ENCODE results near the gene SORL1-AS1.

The SORL1-AS1 gene

GRCh38 chr11:121417055-121417551 lies 35.7 kb downstream of the SORL1-AS1 start:
- H3K36me3 ChIP-seq (replicated peaks in 1 of 2; ENCODE audit: insufficient read depth in 1 of 2, low read depth in 2 of 2), result no peaks in the 10 kb centered on the region
- H3K4me1 ChIP-seq, result peaks cover 9% of the 10 kb centered on the region
- peak; percentile 70 to 91 (median 82) for DNase-seq
- H3K4me3 ChIP-seq, result no peak overlapping the region
- peak in 1 of 3 donors; percentile 13 for TF ChIP-seq POLR2A (IDR thresholded peaks at IDR 0.05)
- TF ChIP-seq, protein P1, sequence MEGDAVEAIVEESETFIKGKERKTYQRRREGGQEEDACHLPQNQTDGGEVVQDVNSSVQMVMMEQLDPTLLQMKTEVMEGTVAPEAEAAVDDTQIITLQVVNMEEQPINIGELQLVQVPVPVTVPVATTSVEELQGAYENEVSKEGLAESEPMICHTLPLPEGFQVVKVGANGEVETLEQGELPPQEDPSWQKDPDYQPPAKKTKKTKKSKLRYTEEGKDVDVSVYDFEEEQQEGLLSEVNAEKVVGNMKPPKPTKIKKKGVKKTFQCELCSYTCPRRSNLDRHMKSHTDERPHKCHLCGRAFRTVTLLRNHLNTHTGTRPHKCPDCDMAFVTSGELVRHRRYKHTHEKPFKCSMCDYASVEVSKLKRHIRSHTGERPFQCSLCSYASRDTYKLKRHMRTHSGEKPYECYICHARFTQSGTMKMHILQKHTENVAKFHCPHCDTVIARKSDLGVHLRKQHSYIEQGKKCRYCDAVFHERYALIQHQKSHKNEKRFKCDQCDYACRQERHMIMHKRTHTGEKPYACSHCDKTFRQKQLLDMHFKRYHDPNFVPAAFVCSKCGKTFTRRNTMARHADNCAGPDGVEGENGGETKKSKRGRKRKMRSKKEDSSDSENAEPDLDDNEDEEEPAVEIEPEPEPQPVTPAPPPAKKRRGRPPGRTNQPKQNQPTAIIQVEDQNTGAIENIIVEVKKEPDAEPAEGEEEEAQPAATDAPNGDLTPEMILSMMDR (IDR thresholded peaks at IDR 0.05), result no peak
- 21 to 50% methylated on average over 3 to 7 of the region's 7 CpGs for WGBS, 2 donors
- peak overlapping the region in 2 of 4 donors; percentile 29 to 63 for H3K27ac ChIP-seq
- H3K27me3 ChIP-seq, result no peaks in the 10 kb centered on the region
- H3K9me3 ChIP-seq, result no peaks in the 10 kb centered on the region
- ATAC-seq, result peak; percentile 77
- intact Hi-C loops (cut with DNase I), result no loop called here

DNA sequence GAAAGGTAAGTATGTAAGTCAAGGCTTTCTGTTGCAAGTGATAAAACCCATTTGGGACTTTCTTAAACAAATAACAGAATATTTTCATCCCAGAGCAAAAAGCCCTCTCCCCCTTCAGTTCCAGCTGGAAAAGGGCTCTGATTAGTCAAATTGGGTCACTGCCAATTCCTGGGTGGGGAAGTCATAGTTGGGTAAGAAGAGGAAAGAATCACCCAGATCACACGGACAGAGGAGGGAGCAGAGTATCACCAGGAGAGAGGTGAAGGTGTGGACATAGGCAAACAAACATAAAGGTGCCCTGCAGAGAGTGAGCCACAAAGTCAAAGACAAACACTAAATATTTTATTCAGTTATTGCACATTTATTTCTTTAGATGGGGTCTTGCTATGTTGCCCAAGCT lies 36.9 kb downstream of the SORL1-AS1 start:
- no peaks in the 10 kb centered on the region for H3K9me3 ChIP-seq
- no peaks in the 10 kb centered on the region for H3K27me3 ChIP-seq
- DNase-seq (peak in 1 of 4 donors; percentile 29), ATAC-seq (no peak)
- no peak overlapping the region for H3K4me3 ChIP-seq
- H3K4me1 ChIP-seq, result peaks cover 9% of the 10 kb centered on the region
- intact Hi-C loops (cut with DNase I), result no loop called here
- 17 to 30% methylated on average over 1 of the region's 1 CpG for WGBS, 2 donors
- no peak overlapping the region for H3K27ac ChIP-seq
- H3K36me3 ChIP-seq (replicated peaks in 1 of 2; ENCODE audit: insufficient read depth in 1 of 2, low read depth in 2 of 2), result no peaks in the 10 kb centered on the region
- TF ChIP-seq, protein P1 (IDR thresholded peaks at IDR 0.05), result no peak
- TF ChIP-seq POLR2A (IDR thresholded peaks at IDR 0.05), result no peak

GRCh38 chr11:121414141-121414913 lies 38.4 kb downstream of the SORL1-AS1 start:
- no peak for TF ChIP-seq POLR2A (IDR thresholded peaks at IDR 0.05)
- TF ChIP-seq, protein P1 (IDR thresholded peaks at IDR 0.05), result no peak
- 70 to 90% methylated on average over 2 of the region's 2 CpGs for whole genome bisulfite sequencing, 2 donors
- DNase-seq (no peak), ATAC-seq (no peak)
- Histone ChIP-seq H3K4me3 (no peak overlapping the region), H3K4me1 (peaks cover 9% of the 10 kb centered on the region), H3K27me3 (no peaks in the 10 kb centered on the region), H3K36me3 (replicated peaks in 1 of 2; ENCODE audit: insufficient read depth in 1 of 2, low read depth in 2 of 2) (no peaks in the 10 kb centered on the region), H3K9me3 (no peaks in the 10 kb centered on the region), H3K27ac (no peak overlapping the region)
- intact Hi-C loops (cut with DNase I), result no loop called here

GRCh38 chr11:121412711-121413415 lies 39.9 kb downstream of the SORL1-AS1 start:
- 61 to 73% methylated on average over 4 of the region's 4 CpGs for WGBS, 2 donors

More at GRCh38 chr11:121412711-121413415, 39.9 kb downstream of the SORL1-AS1 start:
- Histone ChIP-seq H3K4me3 (no peak overlapping the region), H3K9me3 (no peaks in the 10 kb centered on the region), H3K27ac (no peak overlapping the region), H3K4me1 (peaks cover 9% of the 10 kb centered on the region), H3K27me3 (no peaks in the 10 kb centered on the region), H3K36me3 (replicated peaks in 1 of 2; ENCODE audit: insufficient read depth in 1 of 2, low read depth in 2 of 2) (no peaks in the 10 kb centered on the region)
- TF ChIP-seq, protein P1 (IDR thresholded peaks at IDR 0.05), result no peak
- TF ChIP-seq POLR2A (IDR thresholded peaks at IDR 0.05), result no peak
- DNase-seq, result no peak
- intact Hi-C loops (cut with DNase I), result no loop called here
- ATAC-seq, result no peak
